WTC11 (cell line): ENCODE measurements around the gene S100P. TPM values are rescaled to one million over a fixed set of nuclear protein-coding genes. Genes with fewer than 3 reads are reported as not detected.

Experiments
- ATAC-seq: fragments of 200-7000 bp; cut with Tn5 transposase; 2 replicates; pipeline ENCODE4 v1.10.0; 2021; ENCODE audit warnings: mild to moderate bottlenecking, moderate library complexity
- CTCF ChIA-PET: fragments of 300-600 bp; sonication (Branson Sonifier 250); formaldehyde crosslinking; loops from one replicate; lab custom pipeline; 2021; ENCODE audit warnings: antibody characterized with exemption; lab: Charles Lee
- POLR2A ChIA-PET: fragments of 350-600 bp; sonication (Branson Sonifier 250); formaldehyde crosslinking; loops from one replicate; lab custom pipeline; 2021; ENCODE audit warnings: antibody characterized with exemption; lab: Charles Lee
- DNase-seq: peaks from one replicate; pipeline ENCODE4 v3.0.0; 2021; ENCODE audit warnings: low spot score
- H3K27ac Mint-ChIP-seq: 2 replicates; pipeline ENCODE4 v1.8.0; 2021; ENCODE audit warnings: mixed read lengths
- H3K27me3 Mint-ChIP-seq: 2 replicates; pipeline ENCODE4 v1.8.0; 2021; ENCODE audit warnings: low read depth, mild to moderate bottlenecking, moderate library complexity, mixed read lengths
- H3K36me3 Mint-ChIP-seq: 2 replicates; pipeline ENCODE4 v1.8.0; 2021; ENCODE audit warnings: mixed read lengths
- H3K4me1 Mint-ChIP-seq: 2 replicates; pipeline ENCODE4 v1.8.0; 2022; ENCODE audit warnings: mixed read lengths
- H3K4me3 Mint-ChIP-seq: 2 replicates; pipeline ENCODE4 v1.8.0; 2021; ENCODE audit warnings: mild to moderate bottlenecking, moderate library complexity, mixed read lengths
- H3K9me3 Mint-ChIP-seq: 2 replicates; pipeline ENCODE4 v1.8.0; 2021; ENCODE audit warnings: mixed read lengths
- CDX4 ChIP-seq: fragments of 250-450 bp; sonication (Bioruptor Pico); IDR thresholded peaks from 2 replicates; pipeline ENCODE4 v1.9.0; 2021; ENCODE audit warnings: moderate library complexity, mild to moderate bottlenecking, inconsistent platforms, borderline replicate concordance
- CREM ChIP-seq: sonication (generic); formaldehyde crosslinking; IDR thresholded peaks from 2 replicates; pipeline ENCODE4 v1.8.1; 2022; ENCODE audit warnings: mild to moderate bottlenecking, missing genetic modification reagents, moderate library complexity
- E2F1 ChIP-seq: sonication (generic); formaldehyde crosslinking; IDR thresholded peaks from 2 replicates; pipeline ENCODE4 v1.8.0; 2022; ENCODE audit warnings: mild to moderate bottlenecking, missing genetic modification reagents
- FOXJ3 ChIP-seq: sonication (generic); formaldehyde crosslinking; IDR thresholded peaks from 2 replicates; pipeline ENCODE4 v1.9.0; 2021; ENCODE audit warnings: missing genetic modification reagents, mild to moderate bottlenecking, borderline replicate concordance
- FOXP1 ChIP-seq: sonication (generic); formaldehyde crosslinking; IDR thresholded peaks from 2 replicates; pipeline ENCODE4 v1.8.0; 2022; ENCODE audit warnings: missing genetic modification reagents, mild to moderate bottlenecking, moderate library complexity, borderline replicate concordance
- HMGA2 ChIP-seq: fragments of 250-450 bp; sonication (Bioruptor Pico); IDR thresholded peaks from 2 replicates; pipeline ENCODE4 v1.4.0; 2021; ENCODE audit warnings: mild to moderate bottlenecking, moderate library complexity
- NFE2L1 ChIP-seq: sonication (generic); formaldehyde crosslinking; IDR thresholded peaks from 2 replicates; pipeline ENCODE4 v1.8.1; 2023; ENCODE audit warnings: missing genetic modification reagents
- SMAD3 ChIP-seq: sonication (generic); formaldehyde crosslinking; IDR thresholded peaks from 2 replicates; pipeline ENCODE4 v1.8.0; 2022; ENCODE audit warnings: missing genetic modification reagents, mild to moderate bottlenecking, borderline replicate concordance
- SMAD4 ChIP-seq: sonication (generic); formaldehyde crosslinking; IDR thresholded peaks from 2 replicates; pipeline ENCODE4 v1.8.0; 2022; ENCODE audit warnings: mild to moderate bottlenecking, missing genetic modification reagents
- TP53 ChIP-seq: sonication (generic); formaldehyde crosslinking; IDR thresholded peaks from 2 replicates; pipeline ENCODE4 v1.8.1; 2023; ENCODE audit warnings: mild to moderate bottlenecking, missing genetic modification reagents
- ZBTB21 ChIP-seq: sonication (generic); formaldehyde crosslinking; IDR thresholded peaks from 2 replicates; pipeline ENCODE4 v1.8.1; 2023; ENCODE audit warnings: mild to moderate bottlenecking, missing genetic modification reagents, borderline replicate concordance
- ZNF121 ChIP-seq: sonication (generic); formaldehyde crosslinking; IDR thresholded peaks from 2 replicates; pipeline ENCODE4 v1.8.0; 2023; ENCODE audit warnings: missing genetic modification reagents
- ZNF138 ChIP-seq: sonication (generic); formaldehyde crosslinking; conservative IDR thresholded peaks from 2 replicates; pipeline ENCODE4 v1.8.1; 2022; ENCODE audit warnings: mild to moderate bottlenecking, moderate library complexity, missing genetic modification reagents
- ZNF232 ChIP-seq: sonication (generic); formaldehyde crosslinking; IDR thresholded peaks from 2 replicates; pipeline ENCODE4 v1.8.0; 2022; ENCODE audit warnings: mild to moderate bottlenecking, missing genetic modification reagents
- ZNF416 ChIP-seq: fragments of 250-450 bp; sonication (Bioruptor Pico); IDR thresholded peaks from 2 replicates; pipeline ENCODE4 v1.9.0; 2021; ENCODE audit warnings: mild to moderate bottlenecking, inconsistent platforms
- ZNF671 ChIP-seq: fragments of 250-450 bp; sonication (Bioruptor Pico); IDR thresholded peaks from 2 replicates; pipeline ENCODE4 v1.8.0; 2021; ENCODE audit warnings: mild to moderate bottlenecking
- total RNA-seq: library from RNA; stranded (reverse); gene quantifications from 3 replicates; pipeline ENCODE4 v1.2.3, GENCODE V29; 2021
- TF ChIP-seq, protein P1 (sequence below): sonication (generic); formaldehyde crosslinking; IDR thresholded peaks from 2 replicates; pipeline ENCODE4 v1.8.1; 2022; ENCODE audit warnings: missing genetic modification reagents, borderline replicate concordance
- TF ChIP-seq, protein P2 (sequence below): sonication (generic); formaldehyde crosslinking; IDR thresholded peaks from 2 replicates; pipeline ENCODE4 v1.8.0; 2022; ENCODE audit warnings: mild to moderate bottlenecking, missing genetic modification reagents
- TF ChIP-seq, protein P3 (sequence below): sonication (generic); formaldehyde crosslinking; IDR thresholded peaks from 2 replicates; pipeline ENCODE4 v1.8.1; 2022; ENCODE audit warnings: mild to moderate bottlenecking, moderate library complexity, missing genetic modification reagents
- TF ChIP-seq, protein P4 (sequence below): sonication (generic); formaldehyde crosslinking; IDR thresholded peaks from 2 replicates; pipeline ENCODE4 v1.8.0; 2022; ENCODE audit warnings: mild to moderate bottlenecking, missing genetic modification reagents
- TF ChIP-seq, protein P5 (sequence below): sonication (generic); formaldehyde crosslinking; conservative IDR thresholded peaks from 2 replicates; pipeline ENCODE4 v1.8.1; 2023; ENCODE audit warnings: mild to moderate bottlenecking, low read depth, missing genetic modification reagents, moderate library complexity

S100P gene
- total RNA-seq, 1 experiment from 2014 or later = not detected

GRCh38 chr4:6718932-6719610 is 25.4 kb downstream of the S100P start:
- Mint-ChIP-seq H3K27me3 (peaks cover 17% of the 10 kb centered on the region), H3K9me3 (no peaks in the 10 kb centered on the region), H3K27ac (no peak overlapping the region; the same call in 1 of the 2 replicates), H3K36me3 (no peaks in the 10 kb centered on the region), H3K4me1 (peaks cover 8% of the 10 kb centered on the region), H3K4me3 (peak overlapping the region; percentile 19; the same call in 1 of the 2 replicates)
- DNase-seq (no peak), ATAC-seq (no peak)
- ChIA-PET POLR2A (no interaction called here), CTCF (interaction anchor here (0.5 to 9.7 kb wide), 10 partner anchors 10 to 363 kb away, joined by 3 to 94 read pairs (median 6); partner anchors contain the start of gene TBC1D14)
- no peak for TF ChIP-seq TP53 (CRISPR knock-in tag)
- TF ChIP-seq, protein P1, sequence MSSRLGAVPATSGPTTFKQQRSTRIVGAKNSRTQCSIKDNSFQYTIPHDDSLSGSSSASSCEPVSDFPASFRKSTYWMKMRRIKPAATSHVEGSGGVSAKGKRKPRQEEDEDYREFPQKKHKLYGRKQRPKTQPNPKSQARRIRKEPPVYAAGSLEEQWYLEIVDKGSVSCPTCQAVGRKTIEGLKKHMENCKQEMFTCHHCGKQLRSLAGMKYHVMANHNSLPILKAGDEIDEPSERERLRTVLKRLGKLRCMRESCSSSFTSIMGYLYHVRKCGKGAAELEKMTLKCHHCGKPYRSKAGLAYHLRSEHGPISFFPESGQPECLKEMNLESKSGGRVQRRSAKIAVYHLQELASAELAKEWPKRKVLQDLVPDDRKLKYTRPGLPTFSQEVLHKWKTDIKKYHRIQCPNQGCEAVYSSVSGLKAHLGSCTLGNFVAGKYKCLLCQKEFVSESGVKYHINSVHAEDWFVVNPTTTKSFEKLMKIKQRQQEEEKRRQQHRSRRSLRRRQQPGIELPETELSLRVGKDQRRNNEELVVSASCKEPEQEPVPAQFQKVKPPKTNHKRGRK (CRISPR knock-in tag) = no peak
- no peak for TF ChIP-seq FOXP1 (CRISPR knock-in tag)
- TF ChIP-seq, protein P2, sequence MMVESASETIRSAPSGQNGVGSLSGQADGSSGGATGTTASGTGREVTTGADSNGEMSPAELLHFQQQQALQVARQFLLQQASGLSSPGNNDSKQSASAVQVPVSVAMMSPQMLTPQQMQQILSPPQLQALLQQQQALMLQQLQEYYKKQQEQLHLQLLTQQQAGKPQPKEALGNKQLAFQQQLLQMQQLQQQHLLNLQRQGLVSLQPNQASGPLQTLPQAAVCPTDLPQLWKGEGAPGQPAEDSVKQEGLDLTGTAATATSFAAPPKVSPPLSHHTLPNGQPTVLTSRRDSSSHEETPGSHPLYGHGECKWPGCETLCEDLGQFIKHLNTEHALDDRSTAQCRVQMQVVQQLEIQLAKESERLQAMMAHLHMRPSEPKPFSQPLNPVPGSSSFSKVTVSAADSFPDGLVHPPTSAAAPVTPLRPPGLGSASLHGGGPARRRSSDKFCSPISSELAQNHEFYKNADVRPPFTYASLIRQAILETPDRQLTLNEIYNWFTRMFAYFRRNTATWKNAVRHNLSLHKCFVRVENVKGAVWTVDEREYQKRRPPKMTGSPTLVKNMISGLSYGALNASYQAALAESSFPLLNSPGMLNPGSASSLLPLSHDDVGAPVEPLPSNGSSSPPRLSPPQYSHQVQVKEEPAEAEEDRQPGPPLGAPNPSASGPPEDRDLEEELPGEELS (CRISPR knock-in tag) = no peak
- no peak for TF ChIP-seq ZNF416 (CRISPR knock-in tag)
- no peak for TF ChIP-seq HMGA2
- no peak for TF ChIP-seq CREM (CRISPR knock-in tag)
- no peak for TF ChIP-seq SMAD3 (CRISPR knock-in tag)
- TF ChIP-seq, protein P3, sequence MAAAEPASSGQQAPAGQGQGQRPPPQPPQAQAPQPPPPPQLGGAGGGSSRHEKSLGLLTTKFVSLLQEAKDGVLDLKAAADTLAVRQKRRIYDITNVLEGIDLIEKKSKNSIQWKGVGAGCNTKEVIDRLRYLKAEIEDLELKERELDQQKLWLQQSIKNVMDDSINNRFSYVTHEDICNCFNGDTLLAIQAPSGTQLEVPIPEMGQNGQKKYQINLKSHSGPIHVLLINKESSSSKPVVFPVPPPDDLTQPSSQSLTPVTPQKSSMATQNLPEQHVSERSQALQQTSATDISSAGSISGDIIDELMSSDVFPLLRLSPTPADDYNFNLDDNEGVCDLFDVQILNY (CRISPR knock-in tag) = no peak
- no peak for TF ChIP-seq CDX4 (CRISPR knock-in tag)
- TF ChIP-seq SMAD4 (CRISPR knock-in tag) = no peak
- no peak for TF ChIP-seq ZNF671
- TF ChIP-seq E2F1 = no peak

GRCh38 chr4:6719611-6720179 is 26.0 kb downstream of the S100P start:
- Mint-ChIP-seq H3K27me3 (peaks cover 11% of the 10 kb centered on the region), H3K36me3 (no peaks in the 10 kb centered on the region), H3K4me3 (no peak overlapping the region), H3K4me1 (peaks cover 8% of the 10 kb centered on the region), H3K9me3 (no peaks in the 10 kb centered on the region), H3K27ac (no peak overlapping the region)
- POLR2A ChIA-PET = interaction anchor here (0.7 kb wide), 1 partner anchor 325 kb away, joined by 3 read pairs; no protein-coding TSS in a partner anchor
- ATAC-seq = no peak
- no peak for DNase-seq
- CTCF ChIA-PET = interaction anchor here (0.8 to 9.7 kb wide), 12 partner anchors 11 to 362 kb away, joined by 3 to 94 read pairs (median 5); partner anchors contain the start of gene TBC1D14
- TF ChIP-seq ZNF121 (CRISPR knock-in tag) = peak; percentile 96
- TF ChIP-seq, protein P4, sequence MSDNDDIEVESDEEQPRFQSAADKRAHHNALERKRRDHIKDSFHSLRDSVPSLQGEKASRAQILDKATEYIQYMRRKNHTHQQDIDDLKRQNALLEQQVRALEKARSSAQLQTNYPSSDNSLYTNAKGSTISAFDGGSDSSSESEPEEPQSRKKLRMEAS (CRISPR knock-in tag) = no peak
- no peak for TF ChIP-seq ZNF232 (CRISPR knock-in tag)
- no peak for TF ChIP-seq ZNF138 (CRISPR knock-in tag)
- no peak for TF ChIP-seq ZBTB21 (CRISPR knock-in tag)
- no peak for TF ChIP-seq TP53 (CRISPR knock-in tag)
- TF ChIP-seq, protein P5, sequence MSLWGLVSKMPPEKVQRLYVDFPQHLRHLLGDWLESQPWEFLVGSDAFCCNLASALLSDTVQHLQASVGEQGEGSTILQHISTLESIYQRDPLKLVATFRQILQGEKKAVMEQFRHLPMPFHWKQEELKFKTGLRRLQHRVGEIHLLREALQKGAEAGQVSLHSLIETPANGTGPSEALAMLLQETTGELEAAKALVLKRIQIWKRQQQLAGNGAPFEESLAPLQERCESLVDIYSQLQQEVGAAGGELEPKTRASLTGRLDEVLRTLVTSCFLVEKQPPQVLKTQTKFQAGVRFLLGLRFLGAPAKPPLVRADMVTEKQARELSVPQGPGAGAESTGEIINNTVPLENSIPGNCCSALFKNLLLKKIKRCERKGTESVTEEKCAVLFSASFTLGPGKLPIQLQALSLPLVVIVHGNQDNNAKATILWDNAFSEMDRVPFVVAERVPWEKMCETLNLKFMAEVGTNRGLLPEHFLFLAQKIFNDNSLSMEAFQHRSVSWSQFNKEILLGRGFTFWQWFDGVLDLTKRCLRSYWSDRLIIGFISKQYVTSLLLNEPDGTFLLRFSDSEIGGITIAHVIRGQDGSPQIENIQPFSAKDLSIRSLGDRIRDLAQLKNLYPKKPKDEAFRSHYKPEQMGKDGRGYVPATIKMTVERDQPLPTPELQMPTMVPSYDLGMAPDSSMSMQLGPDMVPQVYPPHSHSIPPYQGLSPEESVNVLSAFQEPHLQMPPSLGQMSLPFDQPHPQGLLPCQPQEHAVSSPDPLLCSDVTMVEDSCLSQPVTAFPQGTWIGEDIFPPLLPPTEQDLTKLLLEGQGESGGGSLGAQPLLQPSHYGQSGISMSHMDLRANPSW (CRISPR knock-in tag) = no peak
- no peak for TF ChIP-seq NFE2L1 (CRISPR knock-in tag)
- TF ChIP-seq CDX4 (CRISPR knock-in tag) = no peak
- no peak for TF ChIP-seq FOXJ3 (CRISPR knock-in tag)
